Posterior vena cava (tissue), 2 donors: ENCODE data around the gene NR2F2. TPM values are rescaled to one million over a fixed set of nuclear protein-coding genes. Genes with fewer than 3 reads are reported as not detected.
A peak's percentile ranks its signal among the peaks of the same experiment; 100 is the strongest.

Source experiments
- DNase-seq: peaks from one replicate; pipeline ENCODE4 v3.0.0-alpha.2; 2020; ENCODE audit warnings: low spot score
- intact Hi-C, 2 donors: fragments of 100-400 bp; cut with DNase I; formaldehyde crosslinking; loops; one replicate each; pipeline versions ENCODE4 v1.14.1 to v1.14.2; 2022 to 2023
- total RNA-seq, 2 donors: library from RNA; stranded (reverse); fragmentation: NEBNext Ultra II Directional; extraction: Animal tissue kit (Norgen Biotek cat#: 25700); gene quantifications; one replicate each; pipeline ENCODE4 v1.2.1, GENCODE V29; 2021
- donor health status: DM: yes; HTN: yes; CAD: no.
- donor health status: DM: yes; HTN: yes; CAD: no.

Gene NR2F2
- total RNA-seq, 2 donors from 2014 or later: 208 to 213 TPM

DNA sequence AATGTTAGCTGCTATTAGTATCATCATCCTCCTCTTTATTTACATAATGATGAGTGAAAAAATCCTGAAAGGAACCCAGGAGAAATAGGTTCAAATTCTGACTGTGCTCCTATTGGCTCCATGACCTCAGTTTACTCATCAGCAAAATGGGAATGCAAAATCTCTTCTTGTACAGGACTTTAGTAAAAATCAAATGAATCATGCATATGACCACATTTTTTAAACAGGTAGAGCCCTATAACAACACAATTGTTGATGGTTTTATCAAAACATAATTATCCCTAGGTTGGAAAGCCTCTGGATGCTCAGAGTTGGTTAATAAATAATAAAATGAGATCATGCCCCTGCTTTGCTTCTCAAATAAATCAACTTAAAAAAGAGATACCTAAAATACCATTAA, 16.0 kb upstream of the NR2F2 start:
- DNase-seq: no peak
- intact Hi-C loops: no loop called here

DNA sequence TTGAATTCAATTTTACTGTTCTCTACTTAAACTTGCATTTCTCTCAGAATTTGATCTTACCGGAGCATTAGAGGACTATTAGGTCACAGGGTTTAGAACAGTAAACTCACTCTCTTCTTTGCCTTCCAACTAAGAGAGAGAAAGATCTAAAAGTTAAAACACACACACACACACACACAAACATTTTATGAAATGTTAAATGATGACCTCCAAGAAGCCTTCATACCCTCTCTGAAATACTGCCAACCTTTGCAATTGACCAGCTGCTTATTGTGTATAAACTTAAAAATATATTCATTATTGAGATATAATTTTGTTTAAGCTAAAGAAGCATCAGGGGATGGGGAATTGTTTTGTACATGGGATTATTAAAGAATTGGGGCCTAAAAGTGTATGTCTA, 15.5 kb upstream of the NR2F2 start:
- intact Hi-C loops: no loop called here
- DNase-seq: no peak

DNA sequence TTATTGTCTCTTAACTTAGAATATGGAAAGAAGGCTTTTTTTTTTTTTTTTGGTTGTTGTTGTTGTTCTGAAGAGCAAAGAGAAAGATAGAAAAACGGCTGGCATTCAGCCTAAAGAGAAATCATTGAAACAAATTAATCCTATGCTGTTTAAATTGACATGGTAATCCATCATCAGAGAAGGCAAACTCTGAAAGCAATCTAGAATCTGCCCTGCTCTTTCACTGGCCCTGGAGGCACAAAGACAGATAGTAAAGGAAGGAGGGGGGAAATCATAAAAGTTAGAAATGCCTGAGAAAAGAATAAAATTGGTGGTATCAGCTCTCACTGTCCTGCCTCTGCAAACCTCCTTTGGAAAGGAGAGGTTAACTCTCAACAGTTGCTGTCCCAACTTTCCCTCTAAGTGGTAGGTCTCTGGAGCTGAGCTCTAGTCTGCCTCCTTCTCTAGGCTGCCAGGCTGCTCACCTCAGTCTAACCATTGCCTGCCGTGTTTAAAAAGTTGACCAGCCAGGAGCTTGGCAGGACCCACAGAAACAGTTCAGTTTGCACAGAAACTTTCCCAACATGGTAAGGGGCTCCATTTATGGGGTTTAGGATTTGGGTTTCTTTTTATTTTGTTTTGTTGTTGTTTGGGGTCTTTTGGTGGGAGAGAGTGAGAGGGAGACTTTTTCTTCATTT, 13.4 kb upstream of the NR2F2 start:
- intact Hi-C loops: no loop called here
- no peak for DNase-seq

DNA sequence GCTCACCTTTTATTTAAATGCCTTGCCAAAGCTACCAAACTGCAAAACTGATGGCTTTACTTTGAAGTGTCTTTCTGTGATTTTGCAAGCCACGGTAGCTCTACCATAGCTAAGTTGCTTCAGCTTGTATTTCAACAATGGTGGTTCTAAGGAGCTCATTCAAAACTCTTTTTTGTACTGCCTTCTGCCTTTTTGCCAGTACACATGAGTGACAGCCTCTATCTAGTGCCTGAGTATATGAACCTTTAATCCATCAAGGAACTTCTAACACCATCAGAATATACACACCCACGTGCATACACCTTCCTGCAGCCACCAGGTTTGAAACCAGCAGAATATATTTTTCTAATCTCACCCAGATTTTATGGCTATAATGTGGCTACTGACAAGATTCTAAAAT, 10.4 kb upstream of the NR2F2 start:
- intact Hi-C loops: loop anchor here (10.0 kb wide), 3 partner anchors 155 to 715 kb away; no protein-coding TSS in a partner anchor
- DNase-seq: no peak

DNA sequence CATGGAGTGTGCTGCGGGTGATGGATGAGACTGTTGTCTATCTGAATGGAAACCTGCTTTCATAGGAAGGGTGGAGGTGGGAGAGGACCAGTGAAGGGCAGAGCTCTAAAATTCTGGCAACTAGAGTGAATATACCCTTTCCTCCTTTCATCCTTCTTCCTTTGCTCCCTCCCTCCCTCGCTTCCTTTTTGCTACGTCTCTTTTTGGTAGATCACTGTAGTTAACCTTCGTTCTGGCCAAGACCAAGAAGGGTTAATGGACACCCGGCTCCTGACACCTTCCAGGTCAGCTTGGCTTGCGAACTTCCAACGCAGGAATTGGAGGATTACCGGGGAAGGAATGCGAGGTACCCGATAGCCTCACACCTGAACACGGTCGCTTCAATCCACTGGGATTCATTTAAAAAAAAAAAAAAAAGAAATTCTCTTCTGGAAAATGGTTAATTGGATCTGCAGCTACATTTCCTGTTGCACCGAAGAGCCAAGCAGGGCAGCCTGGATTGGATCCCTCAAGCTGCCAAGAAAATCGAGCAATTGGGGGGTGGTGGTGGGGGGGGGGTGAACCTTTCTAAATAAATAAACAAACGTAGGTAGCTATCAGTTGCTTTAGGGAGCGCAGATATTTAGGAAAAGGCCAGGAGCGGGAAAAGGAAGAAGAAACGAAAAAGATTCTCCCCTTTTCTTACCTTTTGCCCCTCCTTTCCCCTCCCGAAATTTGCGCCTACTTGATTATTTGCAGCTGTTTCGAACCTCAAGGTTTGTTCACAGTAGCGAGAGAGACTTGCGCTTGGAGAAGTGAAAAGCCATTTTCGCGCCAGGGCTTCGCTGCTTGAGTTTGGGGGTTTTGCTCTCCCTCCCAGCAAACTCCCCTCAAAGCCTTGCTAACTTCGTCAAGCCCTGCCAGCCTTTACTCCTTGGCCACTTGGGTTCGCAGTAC, 9.5 kb upstream of the NR2F2 start:
- intact Hi-C loops: loop anchor here (10.0 kb wide), 3 partner anchors 156 to 716 kb away; no protein-coding TSS in a partner anchor
- no peak for DNase-seq

DNA sequence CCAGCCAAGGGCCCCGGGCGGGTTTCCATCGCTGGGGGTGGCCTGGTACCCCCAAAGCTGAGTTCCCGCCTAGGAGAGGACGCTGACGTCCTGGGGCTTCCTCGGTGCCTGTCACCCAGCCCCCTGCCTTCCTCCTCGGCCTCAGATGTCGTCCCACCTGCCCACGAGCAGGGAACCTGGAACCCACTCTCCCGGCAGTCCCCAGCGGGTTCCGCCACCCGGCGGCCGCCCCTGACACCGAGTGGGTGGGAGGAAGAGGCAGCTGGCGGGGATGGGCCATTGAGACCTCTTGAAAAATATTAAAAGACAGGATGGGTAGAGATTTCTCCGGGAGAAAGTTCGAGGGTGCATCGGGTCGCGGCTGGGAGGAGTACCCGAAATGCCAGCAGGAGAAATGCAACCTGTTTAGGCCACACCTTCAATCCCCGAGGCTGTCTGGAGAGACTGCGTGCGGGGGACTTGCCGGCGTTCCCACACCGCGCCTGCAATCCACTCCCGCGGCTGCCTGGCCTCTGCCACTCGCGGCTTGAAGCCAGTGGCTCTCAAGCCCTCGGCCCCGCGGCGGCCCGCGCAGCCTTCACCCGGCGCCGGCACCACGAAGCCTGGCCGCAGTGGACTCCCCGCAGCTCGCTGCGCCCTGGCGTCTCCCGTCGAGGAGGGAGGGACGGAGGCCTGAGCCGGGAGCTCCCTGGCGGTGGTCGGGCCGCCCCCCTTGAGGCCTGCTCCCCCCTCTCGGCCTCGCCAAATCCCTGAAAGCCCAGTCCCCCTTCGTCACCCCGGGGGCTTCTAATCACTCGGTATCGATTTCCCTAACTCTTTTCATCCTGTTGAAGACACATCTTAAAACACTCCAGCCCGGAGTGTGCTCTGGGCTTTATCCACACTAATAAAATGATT, 8.6 kb upstream of the NR2F2 start:
- intact Hi-C loops: loop anchor here (10.0 kb wide), 3 partner anchors 157 to 717 kb away; no protein-coding TSS in a partner anchor
- peak; percentile 87 for DNase-seq

DNA sequence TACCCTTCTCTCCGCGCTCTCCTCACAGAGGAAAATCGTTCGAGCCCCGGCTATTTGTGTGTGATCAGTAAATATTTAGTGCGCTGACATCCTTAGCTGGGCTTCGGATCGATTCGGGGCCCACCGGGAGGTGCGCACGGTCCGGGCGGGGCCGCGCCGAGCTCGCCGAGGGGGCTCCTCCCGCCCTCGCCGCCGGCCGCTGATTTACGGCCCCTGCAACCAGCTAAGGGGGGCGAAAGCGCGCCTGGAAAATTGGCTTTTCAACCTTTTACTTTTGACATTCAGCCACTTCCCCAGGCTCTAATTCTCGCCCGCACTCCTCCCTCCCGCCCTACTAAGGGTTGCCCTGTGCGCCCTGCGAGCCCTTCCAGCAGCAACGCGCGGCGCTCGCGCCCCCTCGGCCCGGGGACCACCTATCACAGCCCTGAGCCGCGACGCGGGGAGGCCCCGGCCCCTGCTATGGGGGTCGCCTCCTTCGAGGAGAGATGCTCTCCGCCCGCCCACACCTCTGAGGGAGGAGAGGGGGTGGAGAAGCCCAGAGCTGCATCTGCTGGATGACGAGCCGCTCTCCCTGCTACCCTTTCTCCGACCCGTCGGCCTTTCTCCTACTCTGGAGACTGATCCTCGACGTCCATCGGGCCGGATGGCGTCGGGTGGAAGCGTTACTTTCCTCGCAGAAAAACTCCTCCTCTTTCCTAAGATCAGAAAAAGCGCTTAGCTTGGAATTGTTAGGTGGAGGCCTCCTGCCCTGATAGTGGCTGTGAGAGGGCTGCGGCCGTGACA, 7.8 kb upstream of the NR2F2 start:
- intact Hi-C loops: loop anchor here (10.0 kb wide), 3 partner anchors 158 to 718 kb away; no protein-coding TSS in a partner anchor
- peak; percentile 82 for DNase-seq

DNA sequence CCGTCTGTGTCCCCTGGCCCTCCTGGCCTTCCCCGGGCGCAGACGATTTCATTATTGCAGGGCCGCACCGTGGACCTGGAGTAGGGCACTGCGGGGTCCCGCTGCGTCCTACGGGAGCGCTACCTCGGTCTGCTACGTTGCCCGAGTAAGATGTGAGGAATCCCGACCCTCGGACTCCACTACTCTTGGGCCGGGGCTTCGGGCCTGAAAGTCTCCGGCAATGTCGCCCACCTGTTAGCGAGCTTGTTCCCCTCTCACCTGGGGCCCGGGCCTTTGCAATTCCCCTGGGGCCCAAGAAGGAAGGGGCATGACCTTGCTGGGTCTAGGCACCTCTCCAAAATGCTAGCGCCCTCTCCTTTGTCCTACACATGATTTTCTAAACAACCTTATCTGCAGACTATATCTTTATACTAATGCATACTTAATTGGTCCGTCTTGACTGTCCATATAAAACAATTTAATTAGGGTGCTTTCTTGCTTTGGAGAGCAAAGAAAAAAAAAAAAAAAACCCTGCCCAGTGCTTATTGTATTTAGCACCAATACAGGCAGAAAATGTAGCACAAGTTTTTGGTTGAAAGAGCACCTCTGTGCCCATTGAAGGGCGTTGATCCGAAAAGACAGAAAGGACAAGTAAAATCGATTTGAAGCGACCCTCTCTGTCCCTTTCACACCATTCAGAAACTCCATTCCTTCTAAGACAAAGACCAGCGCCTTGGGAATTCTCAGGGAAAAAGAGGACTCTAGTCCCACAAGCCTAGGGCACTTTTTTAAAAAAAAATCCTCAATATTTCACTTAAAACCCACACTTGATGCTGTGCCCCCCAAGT, 7.0 kb upstream of the NR2F2 start:
- intact Hi-C loops: loop anchor here (10.0 kb wide), 3 partner anchors 159 to 719 kb away; no protein-coding TSS in a partner anchor
- DNase-seq: no peak

DNA sequence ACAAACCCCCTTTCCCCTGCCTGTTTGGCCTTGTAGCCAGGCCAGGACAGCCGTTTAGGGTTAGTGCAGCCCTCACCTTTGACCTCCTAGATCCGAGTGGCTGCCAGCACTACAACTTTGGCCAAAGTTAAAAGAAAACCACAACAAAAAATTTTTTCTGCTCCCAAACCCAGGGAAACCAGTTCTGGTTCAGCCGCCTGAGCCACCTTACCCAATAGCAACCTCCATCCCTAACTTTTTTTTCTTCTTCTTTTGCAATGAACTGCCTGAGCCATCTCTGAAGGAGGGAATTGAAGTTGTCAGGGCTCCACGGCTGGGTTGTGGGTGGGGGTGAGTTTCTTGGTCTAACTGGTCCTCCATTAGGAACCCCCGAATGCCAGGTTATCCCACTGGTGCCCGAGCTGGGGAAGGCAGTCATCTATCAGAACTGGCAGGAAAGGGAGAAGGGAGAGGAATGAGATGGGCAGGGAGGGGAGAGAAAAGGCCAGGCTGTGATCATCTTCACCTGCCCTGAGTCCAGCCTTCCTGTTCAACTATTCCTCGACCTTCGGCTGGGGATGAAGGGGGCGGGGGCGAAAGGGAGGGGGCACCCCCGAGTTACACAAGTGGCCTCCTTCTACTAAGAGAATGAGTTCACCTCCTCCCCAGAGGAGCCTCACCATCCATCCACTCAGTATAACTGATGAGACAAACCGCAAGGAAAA, 6.2 kb upstream of the NR2F2 start:
- no peak for DNase-seq
- intact Hi-C loops: loop anchor here (10.0 kb wide), 3 partner anchors 160 to 720 kb away; no protein-coding TSS in a partner anchor

DNA sequence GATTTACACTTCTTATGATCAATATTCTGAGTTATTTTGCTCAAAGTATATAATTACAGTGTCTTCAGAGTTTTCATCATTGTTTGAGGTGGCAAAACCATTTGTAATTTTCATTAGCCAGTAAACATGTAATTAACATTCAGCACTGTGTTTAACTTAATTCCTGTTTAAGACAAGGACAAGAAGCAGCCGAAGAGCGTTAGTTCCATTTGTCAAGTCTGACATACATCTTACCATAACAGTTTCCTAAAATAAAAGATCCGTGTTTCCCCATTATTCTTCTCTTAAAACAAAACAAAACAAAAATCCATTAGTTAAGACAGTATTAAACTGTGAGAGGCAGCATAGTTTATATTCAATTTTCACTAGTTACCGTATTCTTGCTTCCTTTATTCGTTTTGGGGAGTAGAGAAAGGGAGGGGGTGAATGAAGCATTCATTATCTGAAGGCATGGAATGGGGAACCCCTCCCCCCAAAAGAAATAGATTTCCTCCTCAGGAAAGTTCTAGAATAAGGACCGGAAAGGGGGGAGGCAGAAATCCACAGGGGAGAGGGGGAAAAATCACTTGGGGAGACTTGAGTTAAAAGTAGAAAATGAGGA, 5.5 kb upstream of the NR2F2 start:
- DNase-seq: no peak
- intact Hi-C loops: loop anchor here (5.0 to 10.0 kb wide), 4 partner anchors 160 to 1063 kb away; no protein-coding TSS in a partner anchor

DNA sequence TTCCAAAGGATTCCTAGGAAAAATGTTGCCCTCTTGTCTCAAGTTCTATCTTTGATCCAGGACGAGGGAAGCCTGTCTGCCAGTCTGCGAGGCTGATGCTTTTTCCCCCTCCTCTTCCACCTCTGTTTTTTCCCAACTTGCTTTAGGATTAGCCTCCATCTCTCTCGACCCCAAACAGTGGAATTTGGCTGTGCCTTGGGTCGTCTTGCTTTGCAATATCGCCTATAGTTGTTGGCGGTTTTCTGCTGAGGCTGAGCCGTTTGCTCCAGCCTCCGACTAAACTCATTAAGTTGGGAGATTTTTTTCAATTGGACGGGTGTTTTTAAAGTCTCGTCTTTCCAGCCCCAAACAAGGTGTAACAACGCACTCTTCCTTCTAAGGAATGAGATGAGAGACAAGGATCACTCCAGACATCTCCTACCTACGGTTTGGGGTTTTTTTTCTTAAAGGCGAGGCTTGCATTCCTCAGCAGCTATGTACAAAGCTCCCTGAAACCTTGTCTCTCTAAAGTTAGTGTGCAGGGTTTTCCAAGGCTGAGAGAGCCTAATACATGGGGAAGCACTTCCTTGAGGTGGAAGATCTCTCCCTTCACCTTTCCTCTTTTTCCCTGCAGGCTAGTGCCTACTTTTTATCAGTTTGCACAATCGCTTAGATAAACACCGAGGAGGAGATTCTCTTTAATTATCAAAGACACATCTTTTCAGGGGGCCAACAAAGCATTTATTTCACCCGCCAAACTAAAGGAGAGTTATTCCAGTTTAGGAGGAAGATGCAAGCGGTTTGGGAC, 4.8 kb upstream of the NR2F2 start:
- intact Hi-C loops: loop anchor here (5.0 to 10.0 kb wide), 4 partner anchors 161 to 1063 kb away; no protein-coding TSS in a partner anchor
- no peak for DNase-seq

DNA sequence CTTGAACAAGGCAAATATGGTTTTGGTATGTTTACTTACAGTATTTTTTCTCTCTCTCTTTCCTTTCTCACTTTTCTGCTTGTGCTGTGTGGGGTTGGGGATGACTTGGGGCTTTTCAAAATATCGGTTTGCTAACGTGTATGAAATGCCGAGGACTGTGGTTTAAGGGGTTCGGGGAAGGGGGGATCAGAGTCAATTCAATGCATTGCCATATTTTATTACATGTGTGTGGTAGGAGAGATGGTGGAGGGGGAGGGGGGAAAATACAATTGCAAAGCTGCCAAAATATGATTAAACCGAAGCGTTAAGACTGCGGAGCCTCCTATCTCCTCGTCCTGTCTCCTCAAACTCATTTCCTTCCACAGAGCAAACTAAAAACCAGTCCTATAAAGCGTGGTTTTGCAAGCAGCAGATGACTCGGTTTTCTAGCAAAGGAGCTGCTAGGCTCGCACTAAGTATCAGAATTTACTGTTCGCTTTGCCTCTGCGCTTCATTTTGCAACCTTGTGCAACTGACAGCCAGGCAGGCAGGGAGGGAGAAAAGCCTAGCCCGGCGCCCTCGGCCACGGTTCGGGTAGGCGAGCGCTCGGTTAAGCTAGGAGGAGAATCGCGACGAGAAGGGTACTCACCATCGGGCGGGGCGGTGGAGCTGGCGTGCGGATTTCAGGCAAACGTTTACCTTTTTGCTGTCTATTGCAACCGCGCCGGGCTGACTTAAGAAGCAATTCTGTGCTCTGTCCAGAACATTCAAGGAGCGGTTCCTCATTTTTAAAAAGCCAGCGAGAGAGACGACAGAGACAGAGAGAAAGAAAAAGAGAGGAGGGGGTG, 4.0 kb upstream of the NR2F2 start:
- intact Hi-C loops: loop anchor here (5.0 to 10.0 kb wide), 4 partner anchors 162 to 1064 kb away; no protein-coding TSS in a partner anchor
- no peak for DNase-seq

DNA sequence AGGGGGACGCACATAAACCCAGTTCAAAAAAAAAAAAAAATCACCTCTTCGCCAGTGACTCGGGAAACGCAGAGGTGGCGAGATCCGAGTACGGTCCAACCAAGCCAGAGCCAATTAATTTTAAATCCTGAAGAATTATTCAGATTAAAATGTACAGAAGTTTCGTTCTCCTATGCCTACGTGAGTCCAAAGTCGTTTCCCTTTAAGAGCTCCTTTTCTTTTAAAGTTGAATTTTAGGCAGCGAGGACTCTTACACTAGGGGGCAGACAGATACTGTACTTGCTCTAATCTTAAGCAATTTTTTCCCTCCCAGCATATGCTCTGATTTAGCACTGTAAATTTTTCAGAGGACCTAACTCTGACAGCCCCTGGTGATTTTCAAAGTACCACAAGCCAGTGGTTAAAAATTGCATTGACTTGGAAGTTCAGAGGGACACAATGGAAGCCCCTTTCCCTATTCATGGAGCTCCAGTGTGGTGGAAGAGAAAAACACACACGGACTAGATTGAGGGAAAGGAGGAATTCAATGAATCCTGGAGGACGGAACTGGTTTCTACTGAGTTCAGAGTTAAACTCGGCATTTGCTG, 3.3 kb upstream of the NR2F2 start:
- DNase-seq: no peak
- intact Hi-C loops: loop anchor here (5.0 to 10.0 kb wide), 4 partner anchors 162 to 1065 kb away; no protein-coding TSS in a partner anchor

DNA sequence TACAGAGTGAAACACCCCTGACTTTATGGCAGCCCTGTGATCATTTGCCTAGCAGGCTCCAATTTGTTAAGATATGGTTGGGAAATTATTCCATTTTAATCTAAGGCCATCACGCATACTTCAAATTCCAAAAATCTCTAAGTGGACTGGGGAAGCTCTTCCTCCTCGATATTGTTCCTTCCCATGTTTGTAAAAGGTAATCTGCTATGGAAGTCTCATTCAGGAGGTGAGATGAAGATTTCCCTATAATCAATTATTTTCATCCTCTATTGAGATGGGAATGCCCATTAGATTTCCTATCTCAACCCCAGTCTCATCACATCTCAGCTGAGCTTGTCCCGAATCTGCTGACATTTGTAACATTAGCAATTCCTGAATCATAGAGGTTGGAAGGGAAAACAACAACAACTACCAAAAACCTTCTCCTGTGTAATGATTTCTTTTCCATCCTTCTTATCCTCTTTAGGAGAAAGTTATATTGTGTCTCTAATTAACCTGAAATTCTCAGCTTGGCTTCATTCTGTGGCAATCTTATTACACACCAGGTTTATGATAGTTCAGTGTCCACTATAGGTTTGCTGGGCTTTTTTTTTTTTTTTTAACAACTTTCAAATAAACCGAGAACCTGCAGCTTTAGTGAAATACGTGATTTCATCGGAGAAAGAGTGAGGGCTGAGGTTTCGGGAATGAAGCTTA, 2.2 kb upstream of the NR2F2 start:
- DNase-seq: no peak

More for the DNA sequence above, 2.2 kb upstream of the NR2F2 start:
- intact Hi-C loops: loop anchor here (5.0 to 10.0 kb wide), 4 partner anchors 164 to 1066 kb away; no protein-coding TSS in a partner anchor
